Stimulated activated memory B cell treated with anti-CD40 and anti-IgM and Interleukin-4, amounts not matched to agents 10 μg/mL and 1 μg/mL and 100 μg/mL, for 72 hours (primary cell): ENCODE data around the gene ADCY5.

Experiments
- ATAC-seq: fragments of 150-1000 bp; cut with Tn5 transposase; 2 replicates; pipeline ENCODE4 v1.10.0; 2021
- H3K27ac Mint-ChIP-seq: one replicate; pipeline ENCODE4 v1.8.0; 2022; ENCODE audit warnings: mild to moderate bottlenecking, mixed read lengths
- H3K27me3 Mint-ChIP-seq: one replicate; pipeline ENCODE4 v1.8.0; 2022; ENCODE audit warnings: mixed read lengths
- H3K36me3 Mint-ChIP-seq: one replicate; pipeline ENCODE4 v1.8.0; 2022; ENCODE audit warnings: mixed read lengths
- H3K4me1 Mint-ChIP-seq: one replicate; pipeline ENCODE4 v1.8.0; 2022; ENCODE audit warnings: mixed read lengths
- H3K4me3 Mint-ChIP-seq: one replicate; pipeline ENCODE4 v1.8.0; 2022; ENCODE audit warnings: mild to moderate bottlenecking, moderate library complexity, mixed read lengths
- H3K9me3 Mint-ChIP-seq: one replicate; pipeline ENCODE4 v1.8.0; 2022; ENCODE audit warnings: mixed read lengths

Gene ADCY5

DNA sequence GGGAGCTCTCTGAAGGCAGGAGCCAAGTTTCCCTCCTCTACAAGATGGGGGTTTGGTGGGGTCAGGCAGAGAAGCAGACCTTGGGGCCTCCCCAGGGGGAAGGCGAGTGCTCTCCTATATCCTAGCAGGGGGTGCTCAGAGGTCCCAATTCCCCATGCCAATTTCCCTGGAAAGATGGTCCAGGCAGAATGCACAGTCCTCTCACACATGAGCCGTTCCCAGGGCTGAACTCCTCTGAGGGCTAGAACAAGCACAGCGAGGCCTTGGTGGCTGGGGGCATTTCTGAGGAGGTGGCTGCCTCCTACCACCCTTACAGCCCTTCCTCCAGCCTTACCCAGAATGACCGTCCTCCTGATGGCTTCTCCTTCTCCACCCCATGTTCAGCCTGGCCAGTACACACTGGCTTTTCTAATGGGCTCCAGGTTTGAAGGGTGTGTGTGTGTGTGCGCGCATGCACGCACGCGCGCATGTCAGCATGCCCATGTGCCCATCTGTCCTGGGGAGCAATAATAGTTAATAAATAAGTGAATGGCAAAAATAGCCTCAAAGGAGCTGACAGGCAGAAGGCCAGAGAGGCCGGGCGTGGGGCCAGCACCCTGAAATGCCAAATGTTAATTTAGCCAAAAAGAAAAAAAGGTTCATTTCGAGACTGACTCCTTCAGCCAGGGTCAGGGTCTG lies 24.4 kb downstream of the ADCY5 start:
- Mint-ChIP-seq H3K27me3 (peaks cover 36% of the 10 kb centered on the region), H3K9me3 (no peaks in the 10 kb centered on the region), H3K4me3 (no peak overlapping the region), H3K27ac (no peak overlapping the region), H3K36me3 (no peaks in the 10 kb centered on the region), H3K4me1 (no peaks in the 10 kb centered on the region)
- no peak for ATAC-seq

DNA sequence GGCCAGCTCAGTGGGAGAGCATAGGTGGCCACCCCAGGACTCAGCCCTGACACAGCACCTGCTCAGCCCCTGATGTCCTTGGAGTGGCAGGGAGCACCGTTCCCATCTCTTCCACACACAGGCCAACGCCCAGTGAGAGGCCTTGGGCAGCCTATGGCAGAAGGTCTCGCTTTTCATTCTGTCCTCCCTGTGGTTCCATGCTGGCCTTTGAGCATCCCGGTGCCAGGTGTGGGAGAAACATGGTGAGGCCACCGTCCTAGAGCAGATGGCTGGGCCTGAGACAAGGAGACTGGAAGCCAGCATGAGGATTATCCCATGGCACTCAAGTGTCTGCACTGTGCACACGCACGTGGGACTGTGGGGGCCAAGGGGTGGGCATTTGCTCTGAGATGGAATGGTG lies 25.1 kb downstream of the ADCY5 start:
- H3K4me3 Mint-ChIP-seq, result no peak overlapping the region
- H3K9me3 Mint-ChIP-seq, result no peaks in the 10 kb centered on the region
- peaks cover 40% of the 10 kb centered on the region for H3K27me3 Mint-ChIP-seq
- H3K27ac Mint-ChIP-seq, result no peak overlapping the region
- no peaks in the 10 kb centered on the region for H3K36me3 Mint-ChIP-seq
- no peak for ATAC-seq
- H3K4me1 Mint-ChIP-seq, result no peaks in the 10 kb centered on the region

DNA sequence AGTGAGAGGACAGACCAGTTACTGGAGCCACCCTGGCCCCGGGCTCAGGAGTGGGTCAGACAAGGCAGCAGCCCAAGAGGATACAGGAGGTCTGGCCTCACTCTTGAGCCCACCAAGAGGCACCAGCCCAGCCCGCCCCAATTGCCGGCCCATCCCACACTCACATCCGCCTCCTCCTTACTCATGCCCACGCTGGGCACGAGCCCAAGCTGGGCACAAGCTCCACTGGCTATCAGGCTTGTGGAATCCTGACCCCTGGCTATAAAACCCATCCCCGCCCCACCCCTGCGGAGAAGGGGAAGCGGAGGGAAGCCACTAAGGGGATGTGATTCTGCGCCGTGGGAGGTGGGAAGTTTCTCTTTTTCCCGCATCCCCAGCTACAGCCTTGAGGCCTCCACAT lies 25.9 kb downstream of the ADCY5 start:
- H3K4me1 Mint-ChIP-seq, result no peaks in the 10 kb centered on the region
- peaks cover 33% of the 10 kb centered on the region for H3K27me3 Mint-ChIP-seq
- no peak for ATAC-seq
- no peak overlapping the region for H3K27ac Mint-ChIP-seq
- no peaks in the 10 kb centered on the region for H3K36me3 Mint-ChIP-seq
- H3K9me3 Mint-ChIP-seq, result no peaks in the 10 kb centered on the region
- H3K4me3 Mint-ChIP-seq, result no peak overlapping the region

DNA sequence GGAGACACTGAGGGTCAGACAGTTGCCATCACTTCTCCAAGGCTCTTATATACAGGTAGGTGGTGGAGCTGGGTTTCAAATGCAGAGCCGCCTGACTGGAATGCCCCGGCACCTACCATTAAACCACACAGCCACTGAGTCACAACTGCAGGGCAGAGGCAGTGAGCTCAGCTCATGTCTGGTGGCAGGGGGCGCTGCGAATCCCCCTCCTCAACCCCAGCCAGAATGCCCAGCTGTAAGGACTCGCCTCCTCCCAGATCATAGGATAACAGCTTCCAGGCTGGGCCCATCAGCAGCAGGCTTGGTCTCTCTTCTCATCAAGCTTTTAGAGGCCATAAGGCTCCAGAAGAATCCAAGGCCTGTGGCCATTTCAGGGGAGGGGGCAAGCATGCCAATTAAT lies 26.4 kb downstream of the ADCY5 start:
- H3K27me3 Mint-ChIP-seq, result peaks cover 27% of the 10 kb centered on the region
- no peak for ATAC-seq
- no peaks in the 10 kb centered on the region for H3K4me1 Mint-ChIP-seq
- H3K4me3 Mint-ChIP-seq, result no peak overlapping the region
- no peaks in the 10 kb centered on the region for H3K9me3 Mint-ChIP-seq
- H3K27ac Mint-ChIP-seq, result no peak overlapping the region
- H3K36me3 Mint-ChIP-seq, result no peaks in the 10 kb centered on the region

DNA sequence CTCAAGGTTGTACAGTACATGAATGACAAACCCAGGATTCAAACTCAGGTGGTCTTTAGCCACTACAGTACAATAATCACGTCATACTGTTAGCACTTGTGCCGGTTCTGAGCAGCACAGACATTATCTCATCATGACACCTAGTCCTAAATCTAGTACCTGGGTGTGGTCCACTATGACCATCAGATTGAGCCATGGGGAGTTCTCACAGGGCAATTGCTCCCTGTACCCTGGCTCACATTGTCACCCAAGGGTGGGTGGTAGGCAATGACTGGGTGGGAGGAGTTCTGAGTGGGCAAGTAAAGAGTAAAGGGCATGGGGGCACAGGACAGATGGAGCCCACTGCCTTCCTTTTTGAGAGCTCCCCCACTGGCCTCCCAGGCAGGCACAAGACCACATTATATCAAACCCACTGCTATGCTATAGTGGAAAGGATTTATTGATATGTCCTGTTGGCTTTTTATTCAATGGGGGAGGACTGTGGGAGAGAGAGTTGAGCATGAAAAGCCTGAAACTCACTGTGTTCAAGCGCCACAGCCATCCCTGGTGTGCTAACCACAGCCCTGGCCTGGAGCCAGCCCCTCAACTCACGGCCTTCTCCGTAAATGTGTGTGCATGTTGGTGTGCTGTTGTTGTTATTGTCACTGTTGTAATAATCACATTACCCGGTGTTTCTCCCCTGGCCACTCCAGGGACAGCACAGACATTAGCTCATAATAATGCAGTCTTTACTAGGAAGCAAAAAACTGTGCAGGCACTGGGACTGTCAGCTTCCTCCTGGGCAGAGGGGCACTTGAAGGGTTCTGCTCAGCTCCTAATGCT lies 27.3 kb downstream of the ADCY5 start:
- no peaks in the 10 kb centered on the region for H3K4me1 Mint-ChIP-seq
- H3K36me3 Mint-ChIP-seq, result no peaks in the 10 kb centered on the region
- peaks cover 18% of the 10 kb centered on the region for H3K27me3 Mint-ChIP-seq
- ATAC-seq, result no peak
- H3K4me3 Mint-ChIP-seq, result no peak overlapping the region
- no peak overlapping the region for H3K27ac Mint-ChIP-seq
- no peaks in the 10 kb centered on the region for H3K9me3 Mint-ChIP-seq

DNA sequence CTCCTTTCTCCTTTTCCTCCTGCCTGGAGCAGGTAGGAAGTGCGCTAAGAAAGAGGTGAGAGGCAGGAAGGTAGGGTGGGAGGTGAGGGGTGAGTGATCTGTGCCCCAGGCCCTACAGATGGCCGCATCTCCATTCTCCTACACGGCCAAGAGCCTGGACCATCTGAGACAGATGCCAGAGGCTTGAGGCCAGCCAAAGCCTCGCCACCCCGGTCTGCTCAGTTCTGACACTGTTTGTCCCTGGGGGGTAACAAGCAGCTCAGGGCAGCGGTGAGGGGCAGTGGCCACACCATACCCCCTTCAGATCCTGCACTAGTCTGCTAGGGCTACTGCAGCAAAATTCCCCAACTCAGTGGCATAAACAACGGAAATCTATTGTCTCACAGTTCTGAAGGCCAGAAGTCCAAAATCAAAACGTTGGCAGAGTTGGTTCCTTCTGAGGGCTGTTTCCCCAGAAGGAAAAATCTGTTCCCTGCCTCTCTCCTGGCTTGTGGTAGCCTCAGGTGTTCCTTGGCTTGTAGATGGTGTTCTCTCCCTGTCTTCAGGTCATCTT lies 28.4 kb downstream of the ADCY5 start:
- Mint-ChIP-seq H3K27ac (no peak overlapping the region), H3K27me3 (peaks cover 12% of the 10 kb centered on the region), H3K4me1 (no peaks in the 10 kb centered on the region), H3K36me3 (no peaks in the 10 kb centered on the region), H3K9me3 (no peaks in the 10 kb centered on the region), H3K4me3 (no peak overlapping the region)
- no peak for ATAC-seq

DNA sequence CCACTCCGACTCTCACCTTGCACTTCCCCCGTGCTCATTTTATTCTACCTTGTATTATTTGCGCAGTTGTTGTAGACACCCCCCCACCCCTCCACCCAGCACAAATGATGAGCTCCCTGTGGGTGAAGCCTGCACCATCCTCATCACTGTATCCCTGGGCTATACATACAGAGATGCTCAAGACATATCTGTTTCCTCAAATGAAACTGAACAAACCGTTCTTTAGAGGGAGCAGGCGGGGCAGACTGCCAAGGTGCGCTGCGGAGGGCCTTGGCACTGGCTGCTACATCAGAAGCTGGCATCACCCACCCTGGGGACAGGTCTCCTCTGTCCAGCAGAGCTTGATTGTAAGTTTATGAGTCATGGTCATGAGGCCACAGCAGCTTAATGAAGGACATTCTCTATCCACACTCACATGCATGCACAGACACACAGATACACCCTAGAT lies 29.0 kb downstream of the ADCY5 start:
- H3K27me3 Mint-ChIP-seq, result peaks cover 12% of the 10 kb centered on the region
- no peaks in the 10 kb centered on the region for H3K36me3 Mint-ChIP-seq
- no peaks in the 10 kb centered on the region for H3K9me3 Mint-ChIP-seq
- H3K27ac Mint-ChIP-seq, result no peak overlapping the region
- H3K4me1 Mint-ChIP-seq, result no peaks in the 10 kb centered on the region
- no peak for ATAC-seq
- H3K4me3 Mint-ChIP-seq, result no peak overlapping the region

DNA sequence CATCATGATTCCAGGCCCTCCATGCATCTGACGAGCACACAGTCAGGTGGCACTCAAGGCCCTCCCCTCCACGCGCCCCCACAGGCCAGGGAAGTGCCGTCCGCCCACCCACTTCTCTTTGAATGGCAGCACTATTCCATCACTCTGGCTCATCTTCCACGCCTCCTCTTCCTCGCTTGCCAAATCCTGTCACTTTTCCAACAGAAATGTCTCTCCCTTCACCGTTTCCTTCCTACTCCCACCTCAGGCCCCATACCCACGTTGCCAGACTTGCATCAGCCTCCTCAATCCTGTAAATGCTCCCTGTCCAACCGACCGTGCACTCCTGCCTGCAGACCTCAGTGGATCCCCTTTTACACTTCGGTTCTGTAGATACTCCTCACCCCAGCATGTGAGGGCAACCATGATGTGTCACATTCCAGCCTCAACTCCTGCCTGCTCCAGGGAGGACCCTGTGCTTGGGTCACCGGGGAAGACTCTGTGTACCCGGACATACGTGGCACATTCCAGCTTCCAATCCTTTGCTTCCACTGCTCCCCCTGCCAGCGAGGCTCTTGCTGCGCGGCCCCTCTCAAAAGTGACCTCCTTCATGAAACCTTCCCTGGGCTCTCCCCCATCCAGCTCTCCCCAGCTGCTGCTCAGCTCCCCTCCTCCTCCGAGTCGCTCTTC lies 29.6 kb downstream of the ADCY5 start:
- Mint-ChIP-seq H3K4me1 (no peaks in the 10 kb centered on the region), H3K4me3 (no peak overlapping the region), H3K36me3 (no peaks in the 10 kb centered on the region), H3K27ac (no peak overlapping the region), H3K9me3 (no peaks in the 10 kb centered on the region), H3K27me3 (peaks cover 12% of the 10 kb centered on the region)
- ATAC-seq, result no peak

DNA sequence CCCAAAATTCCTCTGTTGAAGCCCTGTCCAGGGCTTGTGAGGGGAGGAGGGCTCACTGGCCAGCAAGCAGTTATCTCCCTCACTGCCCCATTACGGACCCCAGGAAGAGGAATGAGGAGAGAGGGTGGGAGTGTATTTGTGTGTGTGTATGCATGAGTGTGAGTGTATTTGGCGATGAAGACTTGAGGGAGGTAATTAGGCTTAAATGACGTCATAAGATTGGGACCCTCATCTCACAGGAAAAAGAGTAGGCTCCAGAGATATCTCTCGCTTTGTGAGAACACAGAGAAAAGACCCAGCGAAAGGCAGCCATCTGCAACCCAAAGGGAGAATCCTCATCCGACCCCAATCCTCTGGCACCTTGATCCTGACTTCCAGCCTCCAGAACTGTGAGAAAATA lies 32.2 kb downstream of the ADCY5 start:
- Mint-ChIP-seq H3K9me3 (no peaks in the 10 kb centered on the region), H3K4me1 (no peaks in the 10 kb centered on the region), H3K27me3 (peaks cover 31% of the 10 kb centered on the region), H3K36me3 (no peaks in the 10 kb centered on the region), H3K27ac (no peak overlapping the region), H3K4me3 (no peak overlapping the region)
- ATAC-seq, result no peak

DNA sequence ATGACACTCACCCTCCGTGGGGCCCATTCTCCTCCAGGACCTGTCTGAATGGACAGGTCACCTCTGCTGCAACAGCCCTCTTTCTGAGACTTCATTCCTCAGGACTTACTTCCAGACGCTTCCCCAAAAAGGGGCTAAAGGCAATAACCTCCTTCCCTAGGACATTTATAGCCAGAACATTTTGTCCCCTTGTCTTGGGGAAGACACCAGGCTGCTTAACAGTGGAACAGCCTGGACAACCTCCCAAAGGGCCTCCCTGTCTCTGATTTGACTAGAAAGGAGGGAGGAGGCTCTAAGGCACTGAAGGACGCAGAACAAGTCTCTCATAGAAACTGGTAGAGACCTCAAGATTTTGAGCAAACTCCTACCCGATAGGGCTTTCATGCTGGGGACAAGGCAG lies 32.7 kb downstream of the ADCY5 start:
- H3K9me3 Mint-ChIP-seq, result no peaks in the 10 kb centered on the region
- H3K27ac Mint-ChIP-seq, result no peak overlapping the region
- no peak overlapping the region for H3K4me3 Mint-ChIP-seq
- no peaks in the 10 kb centered on the region for H3K4me1 Mint-ChIP-seq
- H3K27me3 Mint-ChIP-seq, result peaks cover 36% of the 10 kb centered on the region
- H3K36me3 Mint-ChIP-seq, result no peaks in the 10 kb centered on the region
- no peak for ATAC-seq

DNA sequence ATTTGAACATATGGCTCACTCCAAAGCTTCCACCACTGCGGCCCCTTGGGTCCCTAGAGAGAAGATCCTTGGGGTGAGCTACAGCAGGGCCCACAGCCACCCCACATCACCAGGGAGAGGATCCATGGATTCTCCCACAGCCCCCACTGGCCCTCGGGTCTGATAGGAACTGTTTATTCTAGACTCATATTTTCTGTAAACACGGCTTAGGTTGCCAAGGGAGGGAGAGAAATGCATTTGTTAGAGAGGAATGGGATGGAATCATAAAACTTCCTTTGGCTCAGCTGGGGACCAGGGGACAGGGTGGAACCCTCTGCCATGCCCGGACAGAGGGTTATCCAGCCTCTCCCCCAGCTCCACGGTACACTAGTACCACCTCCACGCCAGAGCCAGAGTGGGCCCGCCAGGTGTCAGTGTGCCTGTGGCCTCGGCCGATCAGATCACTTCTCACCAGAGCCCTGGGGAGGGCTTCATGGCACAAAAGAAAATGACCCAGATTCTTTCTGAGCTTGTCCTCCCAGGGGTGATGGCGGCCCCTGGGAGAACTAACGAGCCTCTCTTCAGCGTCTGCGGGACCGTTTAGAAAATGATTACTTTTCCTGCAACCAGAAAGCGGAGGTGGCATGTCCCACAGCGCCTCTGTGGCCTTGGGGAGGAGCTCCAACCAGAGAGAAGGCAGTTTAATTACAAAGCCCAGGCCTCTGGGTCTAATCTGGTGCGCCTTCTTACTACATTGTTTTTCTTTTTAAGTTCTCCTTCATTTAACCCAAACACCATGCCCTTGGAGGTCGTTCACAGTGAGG lies 33.7 kb downstream of the ADCY5 start:
- Mint-ChIP-seq H3K4me3 (no peak overlapping the region), H3K9me3 (no peaks in the 10 kb centered on the region), H3K27ac (no peak overlapping the region), H3K27me3 (peaks cover 42% of the 10 kb centered on the region), H3K36me3 (no peaks in the 10 kb centered on the region), H3K4me1 (no peaks in the 10 kb centered on the region)
- no peak for ATAC-seq

DNA sequence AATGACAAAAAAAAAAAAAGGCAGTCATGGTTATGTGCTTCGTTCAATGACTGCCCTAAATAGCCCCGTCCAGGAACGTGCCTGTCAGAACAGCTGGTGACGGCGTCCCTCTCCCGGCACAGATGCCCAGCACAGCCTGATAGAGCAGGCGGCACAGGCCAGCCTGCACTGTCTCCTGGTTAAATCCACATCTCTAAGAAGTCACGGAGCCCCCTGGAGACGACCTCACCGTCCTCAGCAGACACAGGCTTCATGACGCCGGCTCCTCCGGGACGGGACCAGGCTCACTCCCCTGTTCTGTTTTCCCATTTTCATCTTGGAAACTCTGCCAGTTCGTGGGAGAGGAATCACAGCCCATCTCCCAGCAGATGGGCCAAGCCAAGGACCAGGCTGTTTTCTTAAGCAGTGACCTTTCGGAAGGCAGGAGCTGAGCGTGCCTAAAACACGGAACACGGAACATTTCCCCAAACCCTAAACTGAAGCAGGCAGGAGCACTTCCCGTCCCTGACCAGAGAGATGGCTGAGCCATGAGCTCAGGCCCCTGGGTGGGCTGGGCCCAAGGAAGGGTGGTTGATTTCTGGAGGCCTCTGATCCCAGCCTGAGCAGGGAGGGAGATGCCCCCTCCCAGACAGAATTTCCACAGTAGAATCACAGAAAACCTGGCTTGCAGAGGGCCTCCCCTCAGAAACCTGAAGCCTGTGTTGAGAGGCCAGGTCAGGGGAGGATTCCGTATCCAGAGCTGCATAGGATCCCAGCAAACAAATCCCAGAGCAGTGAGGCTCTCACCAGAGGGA lies 35.9 kb downstream of the ADCY5 start:
- no peaks in the 10 kb centered on the region for H3K36me3 Mint-ChIP-seq
- H3K4me3 Mint-ChIP-seq, result no peak overlapping the region
- no peak overlapping the region for H3K27ac Mint-ChIP-seq
- H3K4me1 Mint-ChIP-seq, result no peaks in the 10 kb centered on the region
- H3K9me3 Mint-ChIP-seq, result no peaks in the 10 kb centered on the region
- ATAC-seq, result no peak
- H3K27me3 Mint-ChIP-seq, result peaks cover 30% of the 10 kb centered on the region

DNA sequence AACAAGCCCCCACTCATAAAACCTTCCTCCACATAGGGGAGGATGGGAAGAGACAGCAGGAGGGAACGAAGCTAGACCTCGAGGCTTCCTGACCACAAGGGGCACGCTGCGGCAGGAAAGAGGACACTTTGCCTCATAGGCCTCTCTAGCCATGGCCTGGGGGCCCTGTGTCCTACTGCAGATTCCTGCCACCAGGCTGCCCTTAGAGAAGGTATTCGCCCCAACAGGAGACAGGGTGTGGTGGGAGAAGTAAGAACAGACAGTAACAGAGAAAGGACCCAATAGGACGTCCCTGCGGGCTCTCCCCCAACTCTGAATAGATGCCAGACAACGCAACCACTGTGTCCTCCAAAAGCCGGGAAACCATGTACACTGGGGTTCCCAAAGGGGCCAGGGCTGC lies 36.8 kb downstream of the ADCY5 start:
- peaks cover 30% of the 10 kb centered on the region for H3K27me3 Mint-ChIP-seq
- H3K36me3 Mint-ChIP-seq, result no peaks in the 10 kb centered on the region
- H3K27ac Mint-ChIP-seq, result no peak overlapping the region
- H3K9me3 Mint-ChIP-seq, result no peaks in the 10 kb centered on the region
- no peaks in the 10 kb centered on the region for H3K4me1 Mint-ChIP-seq
- ATAC-seq, result no peak
- no peak overlapping the region for H3K4me3 Mint-ChIP-seq

DNA sequence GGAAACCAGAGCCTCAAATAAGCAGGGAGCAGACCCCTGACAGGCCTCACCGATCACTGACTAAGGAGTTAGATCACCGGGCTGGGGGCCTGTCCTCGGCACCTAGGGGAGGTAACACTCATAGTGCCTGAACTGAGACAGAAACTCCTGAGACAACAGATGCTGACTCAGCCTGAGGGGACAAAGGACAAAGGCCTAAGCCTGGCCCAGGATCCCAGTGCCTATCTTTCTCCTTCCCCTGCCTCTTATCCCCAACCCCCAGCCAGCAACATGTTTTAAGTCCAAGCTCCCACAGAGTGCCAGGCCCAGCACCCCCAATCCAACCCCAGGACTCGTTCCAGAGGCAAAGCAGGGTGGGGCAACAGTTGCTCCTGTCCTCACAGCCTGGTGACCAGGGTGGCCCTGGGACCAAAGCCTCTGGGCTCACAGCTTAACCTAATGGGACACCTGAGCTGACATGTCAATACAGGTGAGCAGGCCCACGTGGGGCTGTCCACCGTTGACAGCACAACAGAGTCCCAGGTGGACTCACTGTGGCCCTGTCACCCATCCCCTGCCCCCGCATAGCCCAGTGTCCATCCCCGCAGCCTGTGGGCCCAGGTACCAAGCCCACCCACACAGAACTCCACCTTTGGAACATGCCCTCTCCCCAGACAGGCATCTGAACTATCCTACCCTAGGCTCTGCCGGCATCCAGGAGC lies 37.4 kb downstream of the ADCY5 start:
- Mint-ChIP-seq H3K4me3 (no peak overlapping the region), H3K27me3 (peaks cover 30% of the 10 kb centered on the region), H3K27ac (no peak overlapping the region), H3K4me1 (no peaks in the 10 kb centered on the region), H3K36me3 (no peaks in the 10 kb centered on the region), H3K9me3 (no peaks in the 10 kb centered on the region)
- ATAC-seq, result peak; percentile 14
